ENCODE measurements around the gene PLEK. TPM values are rescaled to one million over a fixed set of nuclear protein-coding genes. Genes with fewer than 3 reads are reported as not detected.

The PLEK gene
- total and polyA plus RNA-seq, 10 of the 15 experiments (the other 5 are each of a cell fraction or from before 2014, with no cell fraction given) = 229 to 804 (median 362) TPM

GRCh38 chr2:68390586-68390985 is 25.5 kb downstream of the PLEK start:
- no peak for FAIRE-seq
- BruUV-seq (replicated peaks) = no TSS peak
- Histone ChIP-seq H3K4me3 (peak overlapping the region; percentile 62), H3K4me2 (ENCODE audit: control insufficient read depth, insufficient read depth) (peak overlapping the region; percentile 75), H3K79me2 (ENCODE audit: control insufficient read depth, insufficient read depth, low read length) (peaks cover 73% of the 10 kb centered on the region), H2AFZ (ENCODE audit: control insufficient read depth, low read depth, low read length) (no peak overlapping the region), H3K9me3 (replicated peaks; ENCODE audit: control insufficient read depth, insufficient read depth, low read length) (peaks cover 2% of the 10 kb centered on the region; the same call in 2 of the 3 replicates), H4K20me1 (ENCODE audit: control insufficient read depth, insufficient read depth) (no peaks in the 10 kb centered on the region), H3K27ac (ENCODE audit: control insufficient read depth, insufficient read depth) (peak overlapping the region; percentile 90), H3K36me3 (ENCODE audit: control insufficient read depth in 2 of 2, insufficient read depth in 2 of 2, low read length in 1 of 2) (peaks cover 29 to 61% of the 10 kb centered on the region in 2 experiments), H3K9ac (ENCODE audit: control insufficient read depth, insufficient read depth, low read length) (peak overlapping the region; percentile 73; the same call in 1 of the 2 replicates), H3K4me1 (ENCODE audit: control insufficient read depth, insufficient read depth, low read length) (peaks cover 40% of the 10 kb centered on the region), H3K27me3 (replicated peaks in 1 of 2; ENCODE audit: control insufficient read depth in 2 of 2, insufficient read depth in 2 of 2, low read length in 1 of 2) (no peaks in the 10 kb centered on the region)
- no peak for TF ChIP-seq TCF12 (IDR thresholded peaks at IDR 0.05; ENCODE audit: low read depth, low read length)
- TF ChIP-seq E2F8 (IDR thresholded peaks at IDR 0.05; ENCODE audit: low read depth, partially characterized antibody) = no peak
- in situ Hi-C loops (cut with MboI) = loop anchor here (25.0 kb wide), 1 partner anchor 1722 kb away; no protein-coding TSS in a partner anchor
- CTCF ChIA-PET = interaction anchor here (0.7 to 8.5 kb wide), 13 partner anchors 8 to 73 kb away, joined by 3 to 85 read pairs (median 4); partner anchors contain the start of gene PLEK
- RAD21 ChIA-PET (ENCODE audit: unreplicated experiment) = interaction anchor here (0.7 to 14.3 kb wide), 15 partner anchors 9 to 106 kb away, joined by 3 to 211 read pairs (median 9); partner anchors contain the start of gene PLEK
- no peak for ATAC-seq
- POLR2A ChIA-PET = interaction anchor here (0.8 to 9.4 kb wide), 10 partner anchors 9 to 50 kb away, joined by 3 to 71 read pairs (median 25); partner anchors contain the start of gene PLEK
- DNase-seq (ENCODE audit: low read depth, low spot score) = no peak
- SMC1A ChIA-PET (ENCODE audit: uncharacterized antibody, unreplicated experiment) = interaction anchor here (0.7 to 15.8 kb wide), 16 partner anchors 8 to 265 kb away, joined by 3 to 259 read pairs (median 11); partner anchors contain the start of gene PLEK
- intact Hi-C loops (cut with micrococcal nuclease; ENCODE audit: unreplicated experiment) = no loop called here

All from GM12878 (cell line).